ENCODE measurements around the gene LCE1B. TPM values are rescaled to one million over a fixed set of nuclear protein-coding genes. Genes with fewer than 3 reads are reported as not detected.

Gene LCE1B
- total RNA-seq, 2 donors from 2014 or later: not detected

DNA sequence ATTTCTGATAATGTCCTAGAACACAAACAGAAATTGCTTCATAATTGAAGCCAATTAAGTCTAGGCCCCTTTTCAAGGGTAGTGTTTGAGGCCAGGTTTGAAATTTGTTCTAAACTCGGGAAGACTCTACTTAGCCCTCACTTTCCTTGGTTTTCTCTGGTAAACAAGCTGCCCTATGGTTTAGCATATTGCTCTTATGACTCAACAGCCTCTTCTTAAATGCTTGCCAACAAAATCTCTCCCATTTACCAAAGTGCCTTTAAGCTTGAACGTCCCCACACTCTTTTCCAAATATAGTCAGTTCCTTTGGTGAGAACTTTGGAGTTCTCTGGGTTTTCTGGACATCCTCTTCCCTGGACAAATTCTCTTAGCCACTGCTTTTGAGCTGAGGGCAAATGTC is 25.1 kb downstream of the LCE1B start:
- no peaks in the 10 kb centered on the region for H3K9me3 Mint-ChIP-seq
- no peaks in the 10 kb centered on the region for H3K36me3 Mint-ChIP-seq
- H3K27ac Mint-ChIP-seq: no peak overlapping the region

DNA sequence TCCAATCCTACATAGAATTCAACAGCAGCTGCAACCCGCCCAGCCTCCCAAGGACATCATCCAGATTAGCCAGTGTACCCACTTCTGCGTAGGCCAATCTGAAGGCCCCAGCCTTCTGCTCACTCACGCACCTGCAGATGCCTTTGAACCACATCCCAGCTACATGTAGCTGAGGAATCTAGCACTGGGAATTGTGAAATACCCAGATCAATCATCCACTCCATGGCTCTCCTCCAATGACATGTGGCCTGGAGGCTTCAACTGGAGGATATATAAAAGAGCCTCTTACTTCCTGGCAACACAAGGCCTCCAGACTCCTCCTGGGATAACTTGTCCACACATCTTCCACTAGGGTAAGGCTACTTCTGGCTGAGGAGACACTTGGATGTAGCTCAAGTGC is 30.8 kb downstream of the LCE1B start, which contains the start of gene LCE6A:
TSS of gene LCE6A (plus strand) at position 301 of the 400 bp plus-strand sequence. CDS start 665 bp downstream, outside the sequence.
- no peaks in the 10 kb centered on the region for H3K36me3 Mint-ChIP-seq
- no peaks in the 10 kb centered on the region for H3K9me3 Mint-ChIP-seq
- no peak within 1 kb of the TSS for H3K27ac Mint-ChIP-seq
- DNase-seq (ENCODE audit: low spot score in 2 of 2): no peak
- ATAC-seq: no peak

More for the DNA sequence above, 25.1 kb downstream of the LCE1B start:
- DNase-seq (ENCODE audit: low spot score in 2 of 2): no peak
- no peak for ATAC-seq

DNA sequence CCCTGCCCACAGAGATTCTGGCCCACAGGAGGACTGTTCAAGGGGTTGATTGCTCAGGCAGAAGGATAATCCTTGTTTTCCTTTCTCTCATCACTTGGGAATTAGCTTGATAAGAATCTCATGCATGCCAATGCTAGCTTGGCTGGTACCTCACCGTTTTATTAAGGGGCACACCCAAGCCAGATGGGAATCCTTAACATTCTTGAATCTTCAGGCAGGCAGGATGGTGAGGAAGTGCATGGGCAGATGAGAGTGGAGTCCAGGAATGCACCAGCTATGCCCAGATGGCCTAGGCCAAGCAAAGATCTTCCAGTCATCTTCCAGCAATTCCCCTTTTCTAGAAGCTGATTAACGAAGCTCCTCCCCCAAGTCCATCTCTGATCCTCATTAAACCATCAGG is 43.9 kb downstream of the LCE1B start:
- no peak for ATAC-seq
- H3K27ac Mint-ChIP-seq: no peak overlapping the region
- no peaks in the 10 kb centered on the region for H3K36me3 Mint-ChIP-seq
- DNase-seq (ENCODE audit: low spot score in 2 of 2): no peak
- H3K9me3 Mint-ChIP-seq: no peaks in the 10 kb centered on the region

GRCh38 chr1:152858062-152858461 is 46.3 kb downstream of the LCE1B start:
- ATAC-seq (no peak), DNase-seq (ENCODE audit: low spot score in 2 of 2) (no peak)
- no peaks in the 10 kb centered on the region for H3K36me3 Mint-ChIP-seq
- H3K9me3 Mint-ChIP-seq: no peaks in the 10 kb centered on the region
- no peak overlapping the region for H3K27ac Mint-ChIP-seq

- H3K27ac Mint-ChIP-seq: no peak within 1 kb of the TSS
- no peaks in the 10 kb centered on the region for H3K36me3 Mint-ChIP-seq
- ATAC-seq: no peak
- H3K9me3 Mint-ChIP-seq: no peaks in the 10 kb centered on the region
- no peak for DNase-seq (ENCODE audit: low spot score in 2 of 2)
These were observed 47.9 kb downstream of the LCE1B start, which contains the start of gene LCE7A for GRCh38 chr1:152859696-152860095. Gene LCE7A, plus strand, starts transcription at chr1:152859996. Its CDS starts 702 bp downstream, at chr1:152860698.

- Mint-ChIP-seq H3K36me3 (no peaks in the 10 kb centered on the region), H3K27ac (no peak overlapping the region), H3K9me3 (no peaks in the 10 kb centered on the region)
- DNase-seq (ENCODE audit: low spot score in 2 of 2) (no peak), ATAC-seq (no peak)
These were observed 48.4 kb downstream of the LCE1B start for GRCh38 chr1:152860129-152860528.

DNA sequence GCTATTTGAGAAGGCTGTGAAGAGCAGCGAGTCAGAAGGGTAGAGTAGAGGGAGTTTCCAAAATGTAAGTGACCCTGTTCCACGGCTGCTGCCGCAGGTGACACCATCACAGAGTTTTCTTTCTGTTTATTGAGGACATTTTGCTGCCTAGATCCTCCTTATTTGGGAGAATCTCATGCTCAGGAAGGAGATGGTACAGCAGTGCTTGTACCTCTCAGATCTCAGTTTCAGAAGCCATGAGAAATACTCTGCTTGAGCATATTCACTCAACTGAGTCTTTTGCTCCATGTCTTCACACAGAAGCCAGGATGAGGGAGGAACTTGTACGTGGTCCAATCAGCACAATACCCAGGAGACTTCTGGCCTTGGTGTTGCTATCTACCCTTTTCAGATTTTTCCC is 49.6 kb downstream of the LCE1B start:
- no peak for ATAC-seq
- H3K36me3 Mint-ChIP-seq: no peaks in the 10 kb centered on the region
- H3K27ac Mint-ChIP-seq: no peak overlapping the region
- no peaks in the 10 kb centered on the region for H3K9me3 Mint-ChIP-seq
- no peak for DNase-seq (ENCODE audit: low spot score in 2 of 2)

Other genes with a start within 250 kb of the LCE1B start
- gene LCE3E, start 245.2 kb upstream of the LCE1B start, total RNA-seq: not detected
- gene LCE3D, start 231.5 kb upstream of the LCE1B start, total RNA-seq: not detected
- not detected for gene LCE3C, start 211.7 kb upstream of the LCE1B start, total RNA-seq
- not detected for gene LCE3B, start 198.2 kb upstream of the LCE1B start, total RNA-seq
- not detected for gene LCE3A, start 188.9 kb upstream of the LCE1B start, total RNA-seq
- not detected for gene LCE2D, start 148.6 kb upstream of the LCE1B start, total RNA-seq
- gene LCE2C, start 136.7 kb upstream of the LCE1B start, total RNA-seq: not detected
- not detected for gene LCE2B, start 125.8 kb upstream of the LCE1B start, total RNA-seq
- gene LCE2A, start 113.6 kb upstream of the LCE1B start, total RNA-seq: not detected
- gene LCE4A, start 103.8 kb upstream of the LCE1B start, total RNA-seq: not detected
- not detected for gene KPRP, start 53.9 kb upstream of the LCE1B start, total RNA-seq
- not detected for gene LCE1F, start 36.8 kb upstream of the LCE1B start, total RNA-seq
- gene LCE1E, start 25.7 kb upstream of the LCE1B start, total RNA-seq: not detected
- gene LCE1D, start 15.2 kb upstream of the LCE1B start, total RNA-seq: not detected
- not detected for gene LCE1C, start 5.3 kb upstream of the LCE1B start, total RNA-seq
- gene LCE1A, start 15.5 kb downstream of the LCE1B start, total RNA-seq: not detected
- not detected for gene LCE6A, start 30.9 kb downstream of the LCE1B start, total RNA-seq
- gene LCE7A, start 48.0 kb downstream of the LCE1B start, total RNA-seq: not detected
- gene SMCP, start 66.4 kb downstream of the LCE1B start, total RNA-seq: not detected
- gene IVL, start 96.6 kb downstream of the LCE1B start, total RNA-seq: not detected
- gene SPRR5, start 135.2 kb downstream of the LCE1B start, total RNA-seq: not detected
- not detected for gene SPRR4, start 158.7 kb downstream of the LCE1B start, total RNA-seq
- gene SPRR1A, start 172.1 kb downstream of the LCE1B start, total RNA-seq: not detected
- gene SPRR3, start 189.8 kb downstream of the LCE1B start, total RNA-seq: not detected
- not detected for gene SPRR1B, start 219.2 kb downstream of the LCE1B start, total RNA-seq
- not detected for gene SPRR2D, start 229.1 kb downstream of the LCE1B start, total RNA-seq
- gene SPRR2A, start 245.5 kb downstream of the LCE1B start, total RNA-seq: not detected

Measured in activated naive CD4-positive, alpha-beta T cell treated with anti-CD3 and anti-CD28 coated beads, Interleukin-2, amount 50 U/mL, for 72 hours (primary cell).